Suppressor macrophage (primary cell): Measurements from ENCODE around the gene RASA3.

ENCODE experiments used
- DNase-seq, 4 experiments: peaks; one replicate each; pipeline ENCODE4 v3.0.0-alpha.2; 2020 to 2022

RASA3 gene

DNA sequence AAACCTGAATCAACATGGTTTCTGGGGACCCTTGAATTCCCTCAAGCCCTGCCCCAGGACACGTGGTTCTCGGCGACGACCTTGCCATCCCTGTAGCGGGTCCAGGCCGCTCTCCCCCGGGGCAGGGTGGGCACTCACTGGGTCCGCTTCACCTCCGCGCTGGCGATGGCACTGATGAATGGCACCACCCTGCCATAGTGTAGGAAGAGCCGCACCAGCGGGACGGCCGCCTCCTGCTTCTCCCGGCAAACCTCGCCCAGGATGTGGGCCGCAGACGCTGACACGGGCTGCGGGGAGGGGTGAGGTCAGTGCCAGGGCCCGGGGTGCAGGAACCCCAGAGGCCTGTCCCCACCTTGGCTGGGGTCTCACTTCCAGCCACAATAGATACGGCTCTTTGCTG, 114.5 kb downstream of the RASA3 start:
- no peak for DNase-seq

DNA sequence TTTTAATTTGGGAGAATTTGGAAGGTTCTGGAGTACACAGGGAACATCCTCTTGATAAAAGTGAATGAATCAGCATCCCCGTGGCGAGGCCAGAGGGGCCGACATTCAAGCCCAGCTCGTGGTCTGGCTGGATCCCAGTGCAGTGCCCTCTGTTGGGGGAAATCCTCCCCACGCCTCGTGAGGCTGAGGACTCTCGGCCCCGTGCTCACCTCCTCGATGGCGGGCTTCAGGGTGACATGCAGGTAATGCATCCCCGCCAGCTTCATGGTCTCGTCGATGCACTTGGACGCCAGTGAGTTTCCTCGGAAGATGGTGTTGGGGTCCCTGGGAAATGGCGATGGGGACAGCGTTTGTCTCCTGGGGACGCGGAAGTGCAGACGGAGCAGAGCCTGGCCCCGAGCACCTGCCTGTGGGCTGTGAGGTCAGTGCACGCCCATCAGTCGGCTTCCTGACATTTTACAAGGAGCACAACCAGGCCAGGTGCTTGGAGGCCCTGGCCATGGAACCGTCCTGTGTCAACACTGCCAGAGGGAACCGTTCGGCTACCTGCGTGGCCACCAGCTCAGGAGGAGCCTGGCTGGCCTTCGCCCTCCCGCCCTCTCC, 115.3 kb downstream of the RASA3 start:
- DNase-seq, result peak in 1 of 4 experiments; percentile 7

DNA sequence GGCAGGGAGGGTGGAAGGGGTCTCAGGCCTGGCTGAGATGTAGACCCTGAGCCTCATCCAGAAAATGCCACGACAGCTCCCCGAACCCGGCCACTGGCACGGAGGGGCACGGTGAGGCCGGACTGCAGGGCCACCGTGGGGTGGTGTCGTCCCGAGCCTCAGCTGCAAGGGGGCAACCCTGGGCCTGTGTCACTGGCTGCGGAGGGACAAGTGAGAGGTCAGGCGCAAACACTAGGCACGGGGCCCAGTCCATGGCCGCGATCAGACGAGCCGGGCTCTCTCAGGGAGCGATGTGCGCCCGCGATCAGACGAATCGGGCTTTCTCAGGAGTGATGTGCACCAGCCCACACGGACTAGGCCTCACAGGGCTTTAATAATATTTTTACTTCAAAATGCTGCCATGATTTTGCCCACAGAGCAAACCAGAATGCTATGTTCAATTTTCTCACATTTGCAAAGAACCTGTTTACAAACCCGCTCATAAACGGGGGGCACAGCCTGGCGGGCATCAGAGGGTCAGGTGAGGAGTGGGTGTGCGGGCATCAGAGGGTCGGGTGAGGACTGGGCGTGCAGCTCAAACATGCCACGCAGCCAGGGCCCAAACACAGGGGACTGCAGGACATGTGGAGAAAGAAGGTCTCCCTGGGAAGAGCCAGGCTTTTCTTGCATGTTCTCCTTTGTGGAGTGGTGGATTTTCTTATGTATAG, 115.9 kb downstream of the RASA3 start:
- no peak for DNase-seq

DNA sequence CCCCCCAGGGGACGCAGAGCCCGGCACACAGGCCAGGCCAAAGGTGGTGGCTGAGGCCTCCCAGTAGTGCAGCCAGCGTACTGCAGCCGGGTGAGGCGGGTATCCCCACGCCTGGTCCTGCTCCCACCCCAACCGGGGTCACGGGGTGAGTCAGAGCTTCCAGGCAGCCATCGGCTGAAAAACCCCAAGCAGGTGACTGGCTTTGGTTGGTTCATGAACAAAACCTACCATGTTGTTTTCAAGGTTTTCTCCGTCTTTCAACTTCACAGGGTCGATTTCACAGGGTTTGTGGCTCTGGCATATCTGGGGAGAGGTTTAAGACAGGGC, 116.5 kb downstream of the RASA3 start:
- no peak for DNase-seq

DNA sequence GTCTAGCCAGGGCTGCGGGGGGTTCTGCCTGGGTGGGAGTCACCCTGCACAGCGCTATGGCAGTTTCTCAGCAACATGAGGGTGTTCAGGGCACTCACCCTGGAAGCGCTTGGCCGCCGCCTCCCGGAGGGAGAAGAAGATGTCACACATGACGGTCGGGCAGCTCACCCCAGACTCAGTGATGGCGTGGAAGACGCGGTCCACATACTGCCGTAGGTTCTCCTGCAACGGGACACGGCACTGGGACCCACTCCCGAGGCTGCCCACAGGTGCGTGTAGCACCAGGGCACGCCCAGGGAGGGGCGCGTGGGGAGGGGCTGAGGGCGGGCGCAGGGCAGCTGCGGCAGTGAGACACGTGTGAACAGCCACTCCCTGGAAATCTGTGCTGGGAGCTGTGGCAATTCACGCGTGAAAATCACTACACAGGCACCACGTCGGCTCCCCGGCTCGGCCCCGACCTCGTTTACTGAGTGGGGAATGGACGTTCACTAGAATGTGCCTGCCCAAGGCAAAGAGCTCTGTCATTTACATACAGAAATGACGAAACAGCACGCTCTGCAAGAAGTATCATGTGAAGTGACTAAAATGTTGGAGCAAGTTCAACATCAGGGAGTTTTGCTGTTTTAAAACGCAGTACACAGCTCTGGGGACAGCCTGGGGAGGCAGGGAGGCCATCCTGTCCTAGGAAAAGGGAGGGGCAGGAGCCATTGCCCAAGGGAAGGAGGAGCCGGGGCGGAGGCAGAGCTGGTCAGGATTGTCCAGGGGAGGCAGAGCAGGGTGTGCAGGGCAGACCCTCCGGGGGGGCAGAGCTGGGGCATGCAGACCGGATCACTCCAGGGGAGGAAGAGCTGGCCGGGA, 117.1 kb downstream of the RASA3 start:
- no peak for DNase-seq

DNA sequence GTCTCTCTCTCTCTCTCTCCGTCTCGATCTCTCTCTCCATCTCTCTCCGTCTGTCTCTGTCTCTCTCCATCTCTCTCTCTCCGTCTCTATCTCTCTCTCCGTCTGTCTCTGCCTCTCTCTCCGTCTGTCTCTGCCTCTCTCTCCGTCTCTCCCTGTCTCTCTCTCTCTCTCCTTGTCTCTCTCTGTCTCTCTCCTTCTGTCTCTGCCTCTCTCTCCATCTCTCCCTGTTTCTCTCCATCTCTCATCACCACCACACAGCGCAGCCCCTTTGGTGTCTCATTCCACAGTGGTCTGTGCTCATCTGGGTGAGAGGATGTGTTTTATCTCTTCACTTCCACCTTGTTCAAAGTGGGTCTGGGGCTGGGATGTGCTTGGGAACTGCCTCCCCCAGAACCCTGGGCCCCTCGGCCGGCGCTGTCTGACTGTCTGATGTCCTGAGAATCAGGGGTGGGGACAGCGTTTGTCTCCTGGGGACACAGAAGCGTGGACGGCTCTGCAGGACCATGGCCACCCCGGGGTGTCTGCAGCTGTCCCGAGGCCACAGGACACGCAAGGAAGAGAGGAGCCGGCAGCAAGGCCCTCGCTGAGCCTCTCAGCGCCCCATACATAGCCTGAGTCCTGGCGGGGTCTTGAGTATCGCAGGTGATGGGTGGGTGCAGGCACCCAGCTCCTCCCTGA, 118.3 kb downstream of the RASA3 start:
- no peak for DNase-seq

DNA sequence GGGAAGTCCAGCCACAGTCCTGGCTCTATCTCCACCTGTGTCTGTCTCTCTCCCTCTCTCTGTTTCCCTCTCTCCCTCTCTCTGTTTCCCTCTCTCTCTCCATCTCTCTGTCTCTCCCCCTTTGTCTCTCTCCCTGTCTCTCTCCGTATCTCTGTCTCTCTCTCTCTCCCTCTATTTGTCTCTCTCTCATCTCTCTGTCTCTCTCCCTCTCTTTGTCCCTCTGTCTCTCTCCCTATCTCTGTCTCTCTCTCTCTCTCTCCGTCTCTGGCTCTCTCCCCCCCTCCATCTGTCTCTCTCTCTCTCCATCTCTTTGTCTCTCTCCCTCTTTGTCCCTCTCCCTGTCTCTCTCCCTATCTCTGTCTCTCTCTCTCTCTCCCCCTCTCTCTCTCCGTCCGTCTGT, 119.1 kb downstream of the RASA3 start:
- no peak for DNase-seq

DNA sequence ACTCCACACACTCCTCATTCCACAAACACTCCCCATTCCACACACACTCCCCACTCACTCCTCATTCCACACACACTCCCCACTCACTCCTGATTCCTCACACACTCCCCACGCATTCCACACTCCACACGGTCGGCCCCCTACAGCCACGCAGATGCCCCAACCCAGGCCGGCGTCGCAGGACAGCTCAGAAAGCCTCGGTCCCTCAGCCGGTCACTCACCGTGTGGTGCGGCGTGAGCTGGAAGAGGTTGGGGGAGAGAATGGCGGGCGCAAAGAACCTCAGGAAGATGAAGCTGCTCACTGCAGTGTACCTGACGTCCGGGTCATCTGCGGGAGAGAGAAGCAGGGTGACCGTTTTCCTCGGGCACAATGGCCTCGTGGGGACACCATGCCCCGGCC, 119.5 kb downstream of the RASA3 start:
- no peak for DNase-seq

DNA sequence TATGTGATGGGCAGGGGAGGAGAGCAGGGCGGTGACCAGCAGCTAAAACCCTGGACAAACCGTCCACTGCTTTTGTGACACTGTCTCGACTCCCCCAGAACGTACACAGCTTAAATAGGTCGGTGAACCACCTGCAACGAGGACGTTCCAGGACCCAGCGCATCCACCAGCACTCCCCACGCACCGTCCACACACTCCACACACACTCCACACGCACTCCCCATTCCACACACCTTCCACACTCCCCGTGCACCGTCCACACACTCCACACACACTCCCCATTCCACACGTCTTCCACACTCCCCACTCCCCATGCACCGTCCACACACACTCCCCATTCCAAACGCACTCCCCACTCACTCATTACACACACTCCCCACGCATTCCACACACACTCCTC, 120.3 kb downstream of the RASA3 start:
- no peak for DNase-seq

DNA sequence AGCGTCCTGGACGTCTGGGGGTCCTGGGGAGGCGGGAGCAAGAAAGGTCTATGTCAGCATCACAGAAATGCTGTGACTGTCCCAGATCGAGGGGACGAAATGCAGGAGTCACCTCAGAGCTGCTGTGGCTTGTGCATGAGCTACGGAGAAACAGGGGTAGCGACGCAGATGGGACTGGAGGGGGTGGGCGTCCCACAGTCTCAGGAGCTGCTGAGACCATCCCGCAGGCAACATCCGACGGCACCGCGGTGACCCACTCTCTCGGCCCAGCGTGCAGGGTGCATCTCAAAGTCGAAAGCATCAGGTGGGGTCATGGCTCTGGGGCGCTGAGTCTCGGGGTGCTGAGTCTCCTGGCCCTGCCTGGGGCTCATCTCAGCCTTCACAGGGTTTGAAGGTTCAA, 121.2 kb downstream of the RASA3 start:
- no peak for DNase-seq

DNA sequence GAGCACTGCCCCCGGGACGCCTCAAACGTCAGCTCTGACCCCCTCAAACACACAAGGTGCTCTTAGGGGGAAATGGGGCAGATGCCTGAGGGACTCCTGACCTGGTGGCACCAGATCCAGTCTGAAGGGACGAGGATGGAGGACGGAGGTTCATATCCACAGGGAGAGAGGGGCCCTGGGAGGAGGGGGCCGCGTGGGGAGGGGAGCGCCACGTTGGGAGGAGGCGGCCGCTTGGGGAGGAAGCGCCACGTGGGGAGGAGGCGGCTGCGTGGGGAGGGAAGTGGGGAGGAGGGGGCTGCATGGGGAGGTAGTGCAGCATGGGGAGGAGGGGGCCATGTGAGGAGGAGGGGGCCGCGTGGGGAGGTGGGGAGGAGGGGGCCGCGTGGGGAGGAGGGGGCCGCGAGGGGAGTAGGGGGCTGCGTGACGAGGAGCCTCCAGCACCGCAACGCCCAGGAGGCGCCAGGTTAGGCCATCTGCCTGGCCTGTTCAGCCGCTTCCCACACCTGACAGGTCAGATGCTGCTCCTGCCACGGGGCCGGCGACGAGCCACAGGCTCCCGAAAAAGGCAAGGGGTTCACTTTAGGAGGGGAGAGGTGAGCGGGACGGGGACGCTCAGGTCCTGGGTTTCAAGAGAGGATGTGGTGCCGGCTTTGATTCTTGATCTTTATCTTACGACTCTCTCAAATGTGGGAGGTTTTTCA, 121.9 kb downstream of the RASA3 start:
- DNase-seq, result no peak

DNA sequence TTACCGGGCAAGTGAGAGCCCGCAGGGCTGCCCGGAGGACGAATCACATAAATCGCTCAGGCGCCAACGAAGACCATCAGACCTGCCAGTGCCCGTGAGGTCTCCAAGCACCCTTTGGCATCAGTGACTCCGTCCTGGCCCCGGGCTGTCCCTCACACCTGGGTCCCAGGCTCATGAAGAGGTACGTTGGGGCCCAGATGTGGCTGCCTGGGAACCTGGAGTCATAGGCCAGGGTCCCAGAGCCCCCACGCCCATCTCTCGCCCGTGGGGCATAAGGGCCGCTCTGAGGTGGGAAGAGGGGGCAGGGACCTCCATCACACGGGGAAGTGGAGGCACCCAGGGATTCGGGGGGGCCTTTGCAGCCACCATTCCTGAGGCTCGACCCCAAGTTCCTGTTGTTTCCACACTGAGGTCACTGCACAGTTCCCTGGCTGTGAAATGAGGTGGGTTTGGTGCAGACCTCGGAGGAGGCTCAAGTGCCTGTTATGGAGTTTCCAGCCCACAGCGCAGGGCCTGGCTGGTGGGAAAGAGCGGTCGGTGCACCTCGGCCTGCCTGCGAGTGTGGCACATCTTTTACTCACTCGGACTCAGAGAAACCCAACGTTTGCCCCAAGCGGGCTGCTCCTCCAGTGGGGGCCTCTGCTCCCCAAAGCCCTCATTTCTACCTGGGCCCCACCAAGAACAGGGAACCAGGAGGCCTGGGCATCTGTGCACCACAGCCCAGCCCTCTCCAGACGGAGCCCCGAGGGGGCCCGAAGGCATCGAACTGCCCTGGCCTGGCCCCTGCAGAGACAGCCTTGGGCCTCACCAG, 122.6 kb downstream of the RASA3 start:
- no peak for DNase-seq

DNA sequence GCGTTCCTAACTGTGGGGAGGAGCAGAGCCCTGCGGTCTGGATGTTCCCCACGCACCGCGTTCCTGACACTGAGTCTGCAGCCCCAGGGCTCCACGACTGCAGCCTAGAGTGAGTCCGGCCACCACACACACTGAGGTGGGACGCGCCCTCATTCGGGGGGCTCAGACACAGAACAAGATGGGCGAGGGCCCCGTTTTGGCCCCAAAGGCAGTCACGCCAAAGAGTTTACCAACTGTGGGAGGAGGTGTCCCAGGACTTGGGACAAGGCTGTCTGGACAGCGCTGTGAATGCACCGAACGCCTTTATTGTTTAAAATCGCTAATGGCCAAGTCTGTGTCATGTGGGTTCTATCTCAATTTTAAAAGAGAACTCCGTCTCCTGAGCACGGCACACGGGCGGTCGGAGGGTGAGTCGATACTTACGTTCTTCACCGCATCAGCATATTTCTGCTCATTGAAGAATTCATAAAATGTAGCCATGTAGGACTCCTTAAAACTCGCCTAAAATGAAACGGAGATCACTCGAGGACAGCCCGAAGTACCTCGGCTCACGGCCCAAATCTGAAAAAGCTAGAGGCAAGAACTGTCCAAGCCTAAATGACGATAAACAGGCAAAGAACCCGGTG, 123.3 kb downstream of the RASA3 start:
- no peak for DNase-seq

DNA sequence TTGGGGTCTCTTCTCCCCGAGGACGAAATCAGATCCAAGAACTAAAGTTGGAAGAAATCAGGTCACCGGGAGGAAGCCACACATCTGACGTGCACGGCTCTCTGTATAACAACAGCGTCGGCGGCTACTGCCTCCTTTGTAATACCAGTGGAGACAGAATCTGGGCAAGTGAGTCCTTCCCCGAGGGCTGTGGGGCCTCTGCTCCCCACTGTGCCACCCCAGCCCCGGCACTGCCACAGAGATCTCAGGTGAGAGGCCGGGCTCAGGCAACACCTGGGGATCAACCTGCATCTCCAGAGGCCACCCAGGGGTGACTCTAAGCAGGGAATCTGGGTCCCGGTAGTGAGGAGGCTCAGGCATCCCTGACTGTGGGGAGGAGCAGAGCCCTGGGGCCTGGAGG, 124.9 kb downstream of the RASA3 start:
- DNase-seq, result no peak

DNA sequence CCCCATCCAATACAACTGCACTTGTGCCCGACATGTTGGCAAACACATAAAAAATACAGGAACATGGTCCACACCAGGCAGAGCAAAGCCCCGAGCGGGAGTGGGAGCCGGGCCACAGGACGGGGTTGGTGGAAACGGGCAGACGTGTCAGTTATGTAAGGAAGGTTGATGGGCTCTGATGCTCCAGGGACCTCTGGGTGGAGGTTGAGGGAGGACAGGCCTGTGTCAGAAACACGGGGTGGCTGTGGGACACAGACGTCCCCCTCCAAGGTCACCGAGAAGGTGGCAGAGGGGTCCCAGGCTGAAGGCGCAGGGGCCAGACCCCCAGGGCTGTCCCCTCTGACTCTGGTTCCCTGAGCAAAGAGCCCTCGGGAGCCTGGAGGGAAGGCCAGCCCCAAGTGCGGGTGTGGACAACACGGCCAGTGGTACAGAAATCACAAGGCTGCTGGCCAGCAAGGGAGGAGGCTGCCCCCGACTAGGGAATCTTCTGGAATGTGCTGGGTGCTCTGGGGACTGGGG, 127.2 kb downstream of the RASA3 start:
- DNase-seq, result no peak

DNA sequence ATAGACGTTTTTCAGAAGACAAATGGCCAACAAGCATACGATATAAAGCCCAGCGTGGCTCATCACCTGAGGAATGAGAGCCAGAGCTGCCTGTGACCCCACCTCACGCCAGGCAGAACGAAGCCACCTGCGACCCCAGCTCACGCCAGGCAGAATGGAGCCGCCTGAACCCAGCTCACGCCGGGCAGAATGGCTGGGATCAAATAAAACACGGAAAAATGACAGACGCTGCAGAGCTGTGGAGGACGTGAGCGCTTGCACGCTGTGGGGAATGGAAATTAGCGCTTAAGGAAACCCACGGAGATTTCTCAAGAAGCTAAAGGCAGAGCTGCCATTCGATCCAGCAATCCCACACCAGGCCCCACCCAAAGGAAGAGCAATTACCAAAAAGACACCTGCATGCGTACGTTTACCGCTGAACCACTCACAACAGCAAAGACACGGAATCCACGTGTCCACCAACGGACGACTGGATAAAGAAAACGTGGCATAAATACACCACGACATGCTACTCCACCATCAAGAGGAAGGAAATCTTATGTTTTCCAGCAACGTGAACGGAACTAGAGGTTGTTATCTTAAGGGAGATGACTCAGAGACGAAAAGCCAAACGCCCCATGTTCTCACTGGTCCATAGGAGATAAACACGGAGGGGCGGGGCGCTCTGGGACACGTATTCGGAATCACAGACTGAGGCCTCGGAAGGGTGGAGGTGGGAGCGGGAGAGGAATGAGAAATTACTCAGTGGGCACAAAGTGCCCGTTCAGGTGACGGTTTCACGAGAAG, 127.8 kb downstream of the RASA3 start:
- DNase-seq, result no peak

DNA sequence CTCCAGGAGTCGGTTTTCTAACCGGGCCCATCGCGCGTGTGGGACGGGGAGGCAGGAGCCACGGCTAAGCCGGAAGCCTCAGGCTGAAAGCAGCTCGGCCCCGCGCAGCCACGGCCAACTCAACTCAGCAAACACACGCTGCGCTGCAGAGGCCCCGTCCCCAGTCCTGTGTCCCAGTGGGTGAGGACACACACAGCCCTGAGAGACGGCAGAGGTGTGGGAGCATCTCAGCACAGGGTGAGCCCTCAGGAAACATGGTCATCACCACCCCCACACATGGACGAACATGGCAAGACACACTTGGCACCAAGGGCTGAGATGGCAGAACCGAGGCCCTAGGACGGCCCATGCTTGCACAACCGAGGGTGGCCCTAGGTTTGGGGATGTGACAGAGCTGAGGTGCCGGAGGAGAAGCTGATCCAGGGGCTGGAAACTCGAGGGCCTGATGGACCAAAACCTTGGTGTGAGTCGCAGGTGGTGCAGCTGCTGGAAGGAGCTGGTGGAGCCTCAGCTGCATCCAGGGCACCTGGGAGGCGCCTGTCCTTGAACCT, 129.6 kb downstream of the RASA3 start:
- no peak for DNase-seq

DNA sequence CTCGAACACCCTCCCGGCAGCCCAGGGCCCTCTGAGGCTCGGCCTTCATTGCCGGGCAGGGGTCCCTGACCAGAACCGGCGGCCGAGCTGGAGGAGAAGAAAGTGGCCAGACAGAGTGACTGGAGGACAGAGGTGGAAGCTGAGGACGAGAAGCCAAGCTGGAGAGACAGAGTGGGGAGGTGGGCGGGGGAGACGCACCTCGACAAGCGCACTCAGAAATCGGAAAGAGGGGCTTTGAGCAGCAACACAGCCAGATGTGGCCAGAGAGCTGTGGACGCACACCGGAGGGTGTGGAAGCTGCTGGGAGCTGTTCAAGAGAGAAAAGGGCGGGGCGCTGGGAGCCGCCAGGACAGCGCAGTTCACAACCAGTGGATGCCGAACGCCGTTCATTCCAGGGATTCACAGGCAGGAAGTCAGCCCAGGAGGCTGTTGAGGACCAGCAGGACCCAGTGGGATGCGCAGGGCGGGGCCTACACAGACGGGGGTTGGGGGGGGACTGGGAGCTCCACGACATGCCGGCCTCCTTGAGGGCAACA, 130.3 kb downstream of the RASA3 start:
- no peak for DNase-seq

DNA sequence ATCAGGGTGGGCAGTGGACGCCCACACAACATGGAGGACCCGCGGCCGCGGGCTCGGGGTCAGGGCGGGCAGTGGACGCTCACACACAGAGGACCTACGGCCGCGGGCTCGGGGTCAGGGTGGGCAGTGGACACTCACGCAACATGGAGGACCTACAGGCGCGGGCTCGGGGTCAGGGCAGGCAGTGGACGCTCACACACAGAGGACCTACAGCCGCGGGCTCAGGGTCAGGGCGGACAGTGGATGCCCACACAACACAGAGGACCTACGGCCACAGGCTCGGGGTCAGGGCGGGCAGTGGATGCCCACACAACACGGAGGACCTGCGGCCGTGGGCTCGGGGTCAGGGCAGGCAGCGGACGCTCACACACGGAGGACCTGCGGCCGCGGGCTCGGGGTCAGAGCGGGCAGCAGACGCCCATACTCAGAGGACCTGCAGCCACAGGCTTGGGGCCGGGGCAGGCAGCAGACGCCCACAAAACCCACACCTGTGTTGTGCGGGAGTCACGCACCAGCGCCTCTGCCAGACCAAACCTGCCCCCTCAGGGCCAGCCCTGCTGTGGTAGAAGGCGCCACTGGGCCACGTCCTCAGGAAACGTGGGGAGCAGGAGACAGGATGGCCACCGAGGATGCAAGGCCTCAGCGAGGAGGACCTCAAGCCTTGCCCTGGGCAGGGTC, 131.0 kb downstream of the RASA3 start:
- DNase-seq, result no peak
